Kidney epithelial cell (primary cell): Measurements from ENCODE around the gene CERS3. TPM values are rescaled to one million over a fixed set of nuclear protein-coding genes. Genes with fewer than 3 reads are reported as not detected.

ENCODE experiments used
- DNase-seq: peaks from one replicate; pipeline ENCODE4 v3.0.0-alpha.2; 2010; ENCODE audit warnings: low read depth
- H3K27me3 ChIP-seq: 2 replicates; pipeline ENCODE4 v1.6.0; 2011; ENCODE audit warnings: low read length; ENCODE audit not compliant: control insufficient read depth, insufficient read depth
- H3K36me3 ChIP-seq: 2 replicates; pipeline ENCODE4 v1.5.1; 2011; ENCODE audit warnings: low read length; ENCODE audit not compliant: control insufficient read depth, insufficient read depth
- H3K4me3 ChIP-seq: 2 replicates; pipeline ENCODE4 v1.5.1; 2011; ENCODE audit warnings: low read depth, mild to moderate bottlenecking, control low read depth, low read length
- CTCF ChIP-seq: IDR thresholded peaks from 2 replicates; pipeline ENCODE4 v1.5.1; 2011; ENCODE audit warnings: mild to moderate bottlenecking, moderate library complexity, low read length, control low read depth, inconsistent platforms; ENCODE audit not compliant: insufficient read depth, poor library complexity, severe bottlenecking
- total RNA-seq: library from RNA; depleted of rRNA; stranded (reverse); fragments of >200 nt; gene quantifications from 2 replicates; pipeline ENCODE4 v1.2.3, GENCODE V29; 2015

Gene CERS3
- total RNA-seq, 1 donor from 2014 or later = not detected

DNA sequence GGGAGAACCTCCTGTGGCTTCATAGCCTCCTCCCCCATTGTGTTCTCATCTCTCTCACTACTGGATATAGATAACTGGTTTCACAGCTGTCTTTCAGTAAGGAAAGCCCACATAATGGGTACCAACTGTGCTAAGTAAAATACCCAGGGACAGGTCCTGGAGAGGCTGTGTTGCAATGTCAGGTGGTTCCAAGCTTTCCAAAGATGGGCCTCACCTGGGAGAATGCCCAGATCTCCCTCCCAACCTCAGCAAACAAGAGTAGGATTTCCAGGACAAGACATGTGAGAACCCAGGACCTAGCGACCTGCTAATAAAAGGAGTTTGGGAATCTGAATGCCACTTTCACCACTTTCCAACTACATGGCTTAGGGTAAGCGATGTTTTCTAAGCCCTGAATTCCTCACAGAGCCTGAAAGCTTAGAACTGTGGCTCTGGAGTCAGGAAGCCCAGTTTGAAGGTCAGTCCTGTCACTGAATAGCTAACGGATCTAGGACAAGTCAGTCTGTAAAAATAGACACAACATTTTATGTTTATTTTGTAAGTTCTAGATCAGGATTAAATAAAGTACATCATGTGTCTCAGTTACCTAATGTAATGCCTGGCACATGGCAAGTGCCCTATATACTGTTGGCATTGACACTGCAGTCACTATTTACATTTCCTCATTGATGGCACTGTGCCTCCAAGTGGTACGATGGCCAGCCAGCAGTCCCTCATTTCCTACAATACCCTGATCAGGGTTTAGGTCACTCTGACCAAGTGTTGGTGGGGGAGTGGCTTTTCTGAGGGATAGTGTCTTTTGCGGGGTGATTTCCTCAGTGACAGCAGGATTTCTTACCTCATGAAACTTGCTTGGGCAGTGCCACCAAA lies 11.9 kb downstream of the CERS3 start:
- no peaks in the 10 kb centered on the region for H3K36me3 ChIP-seq
- DNase-seq = no peak
- H3K27me3 ChIP-seq = no peaks in the 10 kb centered on the region
- no peak overlapping the region for H3K4me3 ChIP-seq
- no peak for TF ChIP-seq CTCF

GRCh38 chr15:100515758-100516157 lies 13.0 kb downstream of the CERS3 start:
- TF ChIP-seq CTCF = no peak
- DNase-seq = no peak
- Histone ChIP-seq H3K27me3 (no peaks in the 10 kb centered on the region), H3K4me3 (no peak overlapping the region), H3K36me3 (no peaks in the 10 kb centered on the region)

DNA sequence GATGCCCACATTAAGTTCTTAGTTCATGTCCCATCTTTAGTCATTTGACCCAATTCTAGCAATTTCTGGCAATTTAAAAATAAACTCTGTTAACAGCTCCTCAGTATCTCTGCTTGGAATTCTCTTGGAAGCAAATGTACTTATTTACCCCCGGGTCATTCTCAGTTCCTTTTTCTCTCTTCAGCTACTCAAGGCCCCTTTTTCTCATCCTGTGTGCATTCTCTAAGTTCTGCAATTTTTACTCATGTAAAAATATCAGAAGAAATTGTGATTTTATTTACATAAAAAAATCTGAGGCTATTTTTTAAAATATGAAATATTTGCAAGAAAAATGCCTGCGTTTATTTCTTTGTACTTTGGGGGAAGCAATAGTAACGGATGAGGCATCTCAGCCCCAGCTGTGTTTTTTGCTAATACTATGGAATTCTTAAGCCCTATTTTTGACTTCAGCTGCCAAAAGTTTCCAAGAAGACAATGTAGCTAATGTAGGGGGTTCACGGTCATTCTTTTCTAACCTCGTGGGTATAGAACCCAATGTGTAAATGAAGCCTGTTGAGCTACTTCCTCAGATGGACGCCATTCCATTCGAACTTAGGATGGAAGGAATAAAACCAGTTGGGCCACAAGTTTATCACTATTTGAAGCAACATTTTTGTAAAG lies 20.0 kb downstream of the CERS3 start:
- no peaks in the 10 kb centered on the region for H3K27me3 ChIP-seq
- DNase-seq = no peak
- H3K36me3 ChIP-seq = no peaks in the 10 kb centered on the region
- H3K4me3 ChIP-seq = no peak overlapping the region
- TF ChIP-seq CTCF = no peak

DNA sequence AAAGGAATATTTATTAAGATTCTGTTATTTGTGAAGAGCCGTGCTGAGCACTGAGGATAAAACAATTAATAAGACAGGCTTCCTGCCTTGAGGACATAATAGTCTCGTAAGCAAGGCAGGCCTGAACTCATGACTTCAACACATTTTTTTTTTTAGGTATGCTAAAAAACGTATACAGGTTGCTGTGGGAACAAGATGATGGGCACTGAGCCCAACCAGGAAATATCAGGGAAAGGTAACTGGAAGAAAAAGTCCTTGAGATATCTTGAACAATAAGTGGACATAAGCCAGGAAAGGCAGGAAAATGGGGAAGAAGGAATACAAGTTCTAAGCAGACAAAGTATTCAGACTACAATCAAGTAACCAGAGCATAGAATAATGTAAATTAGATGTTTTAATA lies 26.1 kb downstream of the CERS3 start:
- DNase-seq = no peak
- no peak for TF ChIP-seq CTCF
- H3K4me3 ChIP-seq = no peak overlapping the region
- H3K27me3 ChIP-seq = no peaks in the 10 kb centered on the region
- H3K36me3 ChIP-seq = no peaks in the 10 kb centered on the region

DNA sequence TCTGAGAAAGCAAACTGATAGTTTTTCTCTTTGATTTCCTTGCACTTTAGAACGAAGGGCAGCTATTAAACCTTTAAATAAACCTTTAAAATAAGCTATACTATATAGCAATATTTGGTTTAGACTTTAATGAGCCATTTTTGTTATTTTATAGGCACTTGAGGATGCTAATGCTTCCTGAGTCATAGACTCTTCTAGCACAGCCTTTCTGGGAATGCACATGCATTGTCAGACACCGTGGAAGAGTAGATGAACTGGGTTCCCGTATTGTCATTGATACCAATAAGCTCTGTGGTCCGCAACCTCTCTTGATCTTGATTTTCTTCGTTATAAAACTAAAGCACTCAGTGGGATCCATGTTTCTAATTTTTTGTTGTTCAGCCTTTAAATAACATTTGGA lies 27.6 kb downstream of the CERS3 start:
- H3K4me3 ChIP-seq = no peak overlapping the region
- DNase-seq = no peak
- no peaks in the 10 kb centered on the region for H3K27me3 ChIP-seq
- H3K36me3 ChIP-seq = no peaks in the 10 kb centered on the region
- TF ChIP-seq CTCF = no peak
